CD4-positive, alpha-beta T cell treated with Interleukin-12 subunit alpha and Interleukin-12 subunit beta, for 1 hour (primary cell): Measurements from ENCODE around the gene LRP3.
A peak's percentile ranks its signal among the peaks of the same experiment; 100 is the strongest.
"Not testable (repeated sequence)": the region's sequence is repeated elsewhere in the genome, so short reads cannot be mapped to it uniquely, and the experiment has no call there.

Source experiments
- DNase-seq: peaks from one replicate; pipeline ENCODE4 v3.0.0-alpha.2; 2020

The LRP3 gene, protein sequence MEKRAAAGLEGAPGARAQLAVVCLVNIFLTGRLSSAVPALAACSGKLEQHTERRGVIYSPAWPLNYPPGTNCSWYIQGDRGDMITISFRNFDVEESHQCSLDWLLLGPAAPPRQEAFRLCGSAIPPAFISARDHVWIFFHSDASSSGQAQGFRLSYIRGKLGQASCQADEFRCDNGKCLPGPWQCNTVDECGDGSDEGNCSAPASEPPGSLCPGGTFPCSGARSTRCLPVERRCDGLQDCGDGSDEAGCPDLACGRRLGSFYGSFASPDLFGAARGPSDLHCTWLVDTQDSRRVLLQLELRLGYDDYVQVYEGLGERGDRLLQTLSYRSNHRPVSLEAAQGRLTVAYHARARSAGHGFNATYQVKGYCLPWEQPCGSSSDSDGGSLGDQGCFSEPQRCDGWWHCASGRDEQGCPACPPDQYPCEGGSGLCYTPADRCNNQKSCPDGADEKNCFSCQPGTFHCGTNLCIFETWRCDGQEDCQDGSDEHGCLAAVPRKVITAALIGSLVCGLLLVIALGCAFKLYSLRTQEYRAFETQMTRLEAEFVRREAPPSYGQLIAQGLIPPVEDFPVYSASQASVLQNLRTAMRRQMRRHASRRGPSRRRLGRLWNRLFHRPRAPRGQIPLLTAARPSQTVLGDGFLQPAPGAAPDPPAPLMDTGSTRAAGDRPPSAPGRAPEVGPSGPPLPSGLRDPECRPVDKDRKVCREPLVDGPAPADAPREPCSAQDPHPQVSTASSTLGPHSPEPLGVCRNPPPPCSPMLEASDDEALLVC

DNA sequence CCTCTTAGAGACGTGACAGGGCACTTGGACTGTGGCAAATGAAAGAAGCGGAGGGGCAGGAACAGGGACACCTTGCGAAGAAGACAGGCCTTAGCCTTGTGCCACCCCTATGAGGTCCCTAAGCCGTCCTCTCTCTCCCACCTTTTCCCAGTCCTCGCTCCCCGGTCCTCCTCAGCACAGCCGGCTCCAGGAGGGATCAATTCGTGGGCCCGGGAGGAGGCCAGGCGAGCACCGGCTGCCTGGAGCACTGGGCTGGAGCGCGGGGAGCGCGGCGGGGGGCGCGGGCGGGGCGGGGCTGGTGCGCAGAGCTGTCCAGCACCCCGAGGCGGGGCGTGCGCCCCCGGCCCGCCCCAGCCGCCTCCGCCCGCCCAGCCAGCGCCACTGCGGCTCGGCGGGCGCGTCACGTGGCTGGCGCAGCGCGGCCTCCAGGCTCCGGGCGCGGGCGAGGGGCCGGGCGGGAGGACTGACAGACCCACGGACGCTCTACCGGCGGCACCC is at the start of gene LRP3:
LRP3 (plus strand) TSS at position 466 of the 498 bp plus-strand sequence. CDS start 456 bp downstream, outside the sequence.
- no peak for DNase-seq

DNA sequence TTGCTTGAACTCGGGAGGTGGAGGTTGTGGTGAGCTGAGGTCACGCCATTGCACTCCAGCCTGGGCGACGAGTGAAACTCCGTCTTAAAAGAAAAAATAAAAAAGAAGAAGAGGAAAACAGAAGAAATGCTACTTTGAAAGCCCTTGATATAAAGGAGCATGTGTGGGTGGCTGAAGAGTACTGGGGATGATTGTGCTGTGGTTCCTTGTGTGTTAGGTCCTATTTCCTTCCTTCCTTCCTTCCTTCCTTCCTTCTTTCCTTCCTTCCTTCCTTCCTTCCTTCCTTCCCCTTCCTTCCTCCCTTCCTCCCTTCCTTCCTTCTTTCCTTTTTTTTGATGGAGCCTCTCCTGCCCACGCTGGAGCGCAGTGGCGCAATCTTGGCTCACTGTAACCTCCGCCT is 47.9 kb upstream of the LRP3 start:
- DNase-seq, result no peak

DNA sequence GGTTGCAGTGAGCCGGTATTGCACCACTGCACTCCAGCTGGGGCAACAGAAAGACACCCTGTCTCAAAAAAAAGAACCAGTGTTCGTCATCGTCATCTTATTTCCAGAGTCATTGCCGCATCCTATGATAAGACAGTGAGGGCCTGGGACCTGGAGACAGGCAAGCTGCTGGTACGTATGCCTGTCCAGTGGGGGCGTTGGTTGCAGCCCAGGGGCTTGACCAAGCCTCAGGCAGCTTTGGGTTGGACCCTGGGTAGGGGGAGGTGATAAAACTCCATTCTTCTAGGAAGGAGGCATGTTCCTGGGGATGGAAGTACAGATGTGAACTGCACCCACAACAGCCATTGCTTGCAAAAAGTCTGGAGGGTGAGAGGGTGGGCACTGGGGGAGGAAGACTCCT is 46.6 kb upstream of the LRP3 start:
- DNase-seq, result no peak

DNA sequence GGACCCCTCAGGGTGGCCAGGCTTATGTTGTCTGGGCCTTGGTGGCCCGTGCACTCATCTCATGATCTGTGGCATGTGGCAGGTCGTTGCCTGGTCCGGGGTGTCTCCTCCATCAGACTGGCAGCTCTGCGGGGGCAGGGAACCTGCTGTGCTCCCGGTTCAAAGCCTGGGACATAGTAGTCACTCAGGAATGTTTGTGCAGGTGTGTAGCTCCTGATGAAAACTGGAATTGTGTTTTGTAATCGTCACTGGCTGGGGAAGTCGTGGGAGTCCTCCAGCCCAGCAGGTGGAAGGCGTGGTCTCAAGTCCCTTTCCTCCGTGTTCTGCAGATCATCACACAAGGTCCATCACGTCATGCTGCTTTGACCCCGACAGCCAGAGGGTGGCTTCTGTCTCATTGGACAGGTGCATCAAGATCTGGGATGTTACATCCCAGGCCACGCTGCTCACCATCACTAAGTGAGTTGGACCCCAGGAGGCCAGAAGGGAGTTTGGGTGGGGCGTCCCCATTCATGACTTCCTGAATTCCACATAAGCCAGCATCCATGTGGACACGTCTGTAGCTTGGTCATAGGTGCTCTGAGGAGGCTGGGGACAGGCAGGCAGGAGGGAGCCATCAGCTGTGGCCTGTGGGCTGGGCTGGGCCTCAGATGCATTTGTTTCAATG is 43.1 kb upstream of the LRP3 start:
- DNase-seq, result no peak

DNA sequence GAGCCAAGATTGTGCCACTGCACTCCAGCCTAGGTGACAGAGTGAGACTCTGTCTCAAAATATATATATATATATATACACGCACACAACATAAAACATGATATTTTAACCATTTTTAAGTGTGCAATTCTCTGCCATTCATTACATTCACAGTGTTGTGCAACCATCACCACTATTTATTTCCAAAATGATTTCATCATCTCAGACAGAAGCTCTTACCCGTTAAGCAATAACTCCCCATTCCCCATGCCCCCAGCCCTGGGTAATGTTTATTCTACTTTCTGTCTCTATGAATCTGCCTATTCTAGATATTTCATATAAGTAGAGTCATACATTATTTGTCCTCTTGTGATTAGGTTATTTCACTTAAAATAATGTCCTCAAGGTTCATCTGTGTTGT is 42.0 kb upstream of the LRP3 start:
- DNase-seq, result no peak

DNA sequence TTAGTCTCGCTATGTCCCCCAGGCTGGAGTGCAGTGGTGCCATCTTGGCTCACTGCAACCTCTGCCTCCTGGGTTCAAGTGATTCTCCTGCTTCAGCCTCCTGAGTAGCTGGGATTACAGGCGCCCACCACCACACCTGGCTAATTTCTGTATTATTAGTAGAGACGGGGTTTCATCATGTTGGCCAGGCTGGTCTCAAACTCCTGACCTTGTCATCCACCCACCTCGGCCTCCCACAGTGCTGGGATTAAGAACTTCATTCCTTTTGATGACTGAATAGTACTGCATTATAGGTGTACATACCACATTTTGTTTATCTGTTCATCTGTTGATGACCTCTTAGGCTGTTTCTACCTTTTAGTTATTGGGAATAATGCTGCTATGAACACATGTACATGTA is 41.5 kb upstream of the LRP3 start:
- not testable (repeated sequence) for DNase-seq

DNA sequence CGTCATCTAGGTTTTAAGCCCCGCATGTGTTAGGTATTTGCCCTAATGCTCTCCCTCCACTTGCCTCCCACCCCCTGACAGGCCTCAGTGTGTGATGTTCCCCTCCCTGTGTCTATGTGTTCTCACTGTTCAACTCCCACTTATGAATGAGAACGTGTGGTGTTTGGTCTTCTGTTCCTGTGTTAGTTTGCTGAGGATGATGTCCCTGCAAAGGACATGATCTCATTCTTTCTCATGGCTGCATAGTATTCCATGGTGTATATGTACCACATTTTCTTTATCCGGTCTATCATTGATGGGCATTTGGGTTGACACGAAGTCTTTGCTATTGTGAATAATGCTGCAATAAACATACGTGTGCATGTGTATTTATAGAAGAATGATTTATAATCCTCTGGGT is 39.8 kb upstream of the LRP3 start:
- not testable (repeated sequence) for DNase-seq

DNA sequence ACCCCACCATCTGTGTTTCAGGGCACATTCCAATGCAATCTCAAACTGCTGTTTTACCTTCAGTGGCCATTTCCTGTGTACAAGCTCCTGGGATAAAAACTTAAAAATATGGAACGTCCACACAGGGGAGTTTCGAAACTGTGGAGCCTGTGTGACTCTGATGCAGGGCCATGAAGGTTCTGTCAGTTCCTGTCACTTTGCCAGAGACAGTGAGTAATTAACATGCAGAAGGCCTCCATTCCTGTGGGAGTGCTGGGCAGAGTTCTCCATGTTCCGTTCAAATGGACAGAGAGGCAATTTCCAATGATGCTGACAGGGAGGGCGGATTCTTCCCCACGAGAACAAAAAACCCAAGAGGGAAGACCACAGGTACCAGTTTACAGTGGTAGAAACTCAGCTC is 37.8 kb upstream of the LRP3 start:
- DNase-seq, result no peak

DNA sequence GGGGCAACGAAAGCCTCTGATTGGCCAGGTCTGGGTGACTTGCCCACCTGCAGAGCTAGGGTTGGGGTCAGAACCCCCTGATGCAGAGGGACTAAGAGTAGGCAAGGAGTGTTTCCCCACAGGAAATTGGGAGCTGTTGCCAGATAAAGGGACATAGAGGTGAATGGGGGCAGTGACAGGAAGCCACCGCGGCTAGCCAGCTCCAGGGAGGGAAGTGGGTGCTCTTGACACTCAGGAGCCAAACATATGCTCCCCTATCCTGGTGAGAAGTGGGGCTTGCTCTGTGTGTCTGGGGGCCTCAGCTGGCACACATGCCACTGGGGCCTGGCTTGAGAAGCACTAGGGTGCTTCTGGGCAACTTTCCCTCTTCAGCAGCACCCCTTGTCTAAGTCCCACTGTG is 36.2 kb upstream of the LRP3 start:
- DNase-seq, result no peak

DNA sequence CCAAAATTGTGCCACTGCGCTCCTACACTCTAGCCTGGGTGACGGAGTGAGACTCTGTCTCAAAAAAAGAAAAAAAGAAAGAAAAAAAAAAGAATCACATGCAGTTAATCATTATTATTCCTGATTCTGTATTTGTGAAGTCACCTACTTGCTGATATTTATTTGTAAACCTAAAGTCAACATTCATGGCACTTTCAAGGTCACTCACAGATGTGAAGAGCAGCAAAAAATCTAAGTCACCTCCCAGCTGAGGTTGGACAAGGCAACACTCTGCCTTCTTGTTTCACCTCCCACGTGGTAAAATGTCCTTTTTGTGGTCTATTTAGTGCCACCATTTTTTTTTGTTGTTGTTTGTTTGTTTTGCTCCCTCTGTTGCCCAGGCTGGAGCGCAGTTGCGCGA is 35.8 kb upstream of the LRP3 start:
- no peak for DNase-seq

DNA sequence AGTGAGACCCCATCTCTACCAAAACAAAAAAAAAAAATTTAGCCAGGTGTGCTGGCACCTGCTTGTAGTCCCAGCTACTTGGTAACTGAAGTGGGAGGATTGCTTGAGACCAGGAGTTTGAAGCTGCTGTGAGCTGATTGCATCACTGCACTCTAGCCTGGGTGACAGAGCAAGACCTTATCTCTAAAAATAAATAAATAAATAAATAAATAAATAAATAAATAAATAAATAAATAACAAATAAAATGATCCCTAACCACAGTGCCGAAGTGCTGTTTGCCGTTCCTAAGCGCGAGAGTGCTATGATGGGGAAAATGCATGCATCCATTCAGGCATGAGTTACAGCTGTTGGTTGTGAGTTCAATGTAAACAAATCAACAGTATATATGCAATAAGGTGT is 35.0 kb upstream of the LRP3 start:
- DNase-seq, result no peak

DNA sequence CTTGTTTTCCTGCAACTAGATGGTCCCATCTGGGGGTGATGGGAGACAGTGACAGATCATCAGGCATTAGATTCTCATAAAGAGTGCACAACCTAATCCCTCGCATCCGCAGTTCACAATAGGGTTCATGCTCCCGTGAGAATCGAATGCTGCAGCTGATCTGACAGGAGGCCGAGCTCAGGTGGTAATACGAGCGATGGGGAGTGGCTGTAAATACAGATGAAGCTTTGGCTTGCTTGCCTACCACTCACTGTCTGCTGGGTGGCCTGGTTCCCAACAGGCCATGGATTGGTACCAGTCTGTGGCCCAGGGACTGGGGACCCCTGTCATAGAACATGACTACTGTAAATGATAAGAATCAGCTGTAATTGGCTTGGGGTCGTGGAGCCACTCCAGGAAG is 34.2 kb upstream of the LRP3 start:
- no peak for DNase-seq

DNA sequence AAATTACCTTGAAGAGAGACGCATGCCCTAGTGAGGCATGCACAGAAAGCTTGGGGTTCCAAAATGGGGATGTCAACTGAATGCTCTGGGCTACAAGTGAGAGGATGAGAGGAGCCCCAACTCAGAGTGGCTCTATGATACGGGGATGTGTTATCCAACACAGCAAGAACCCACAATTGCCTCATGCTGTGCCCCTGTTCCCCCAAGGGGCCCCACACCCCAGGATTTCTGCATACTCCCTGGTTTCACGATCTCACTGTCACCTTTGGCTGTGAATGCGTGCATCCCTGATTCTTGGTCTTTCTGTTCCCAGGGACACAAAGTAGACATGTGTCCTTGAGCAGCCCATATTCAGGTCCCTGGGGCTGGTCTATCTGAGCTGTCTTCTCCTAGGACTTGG is 32.9 kb upstream of the LRP3 start:
- DNase-seq, result no peak

DNA sequence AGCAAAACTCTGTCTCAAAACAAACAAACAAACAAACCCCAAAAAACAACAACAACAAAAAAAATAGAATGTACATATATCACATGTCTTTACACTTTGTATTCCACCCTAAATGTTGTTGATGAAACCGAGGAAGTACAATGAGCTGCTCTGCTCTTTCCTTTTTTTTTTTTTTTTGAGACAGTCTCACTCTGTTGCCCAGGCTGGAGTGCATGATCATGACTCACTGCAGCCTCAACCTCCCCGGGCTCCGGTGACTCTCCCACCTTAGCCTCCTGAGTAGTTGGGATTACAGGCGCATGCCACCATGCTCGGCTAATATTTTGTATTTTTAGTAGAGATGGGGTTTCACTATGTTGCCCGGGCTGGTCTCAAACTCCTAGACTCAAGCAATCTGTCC is 30.6 kb upstream of the LRP3 start:
- no peak for DNase-seq

DNA sequence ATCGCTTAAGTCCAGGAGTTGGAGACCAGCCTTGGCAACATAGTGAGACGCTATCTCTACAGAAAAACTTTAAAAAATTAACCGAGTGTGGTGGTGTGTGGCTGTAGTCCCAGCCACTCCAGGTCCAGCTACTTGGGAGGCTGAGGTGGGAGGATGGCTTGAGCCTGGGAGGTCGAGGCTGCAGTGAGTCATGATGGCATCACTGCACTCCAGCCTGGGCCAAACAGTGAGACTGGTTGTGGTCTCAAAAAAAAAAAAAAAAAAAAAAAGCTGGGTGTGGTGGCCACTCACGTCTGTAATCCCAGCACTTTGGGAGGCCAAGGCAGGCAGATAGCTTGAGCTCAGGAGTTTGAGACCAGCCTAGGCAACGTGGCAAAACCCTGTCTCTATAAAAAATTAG is 28.1 kb upstream of the LRP3 start:
- DNase-seq, result not testable (repeated sequence)

DNA sequence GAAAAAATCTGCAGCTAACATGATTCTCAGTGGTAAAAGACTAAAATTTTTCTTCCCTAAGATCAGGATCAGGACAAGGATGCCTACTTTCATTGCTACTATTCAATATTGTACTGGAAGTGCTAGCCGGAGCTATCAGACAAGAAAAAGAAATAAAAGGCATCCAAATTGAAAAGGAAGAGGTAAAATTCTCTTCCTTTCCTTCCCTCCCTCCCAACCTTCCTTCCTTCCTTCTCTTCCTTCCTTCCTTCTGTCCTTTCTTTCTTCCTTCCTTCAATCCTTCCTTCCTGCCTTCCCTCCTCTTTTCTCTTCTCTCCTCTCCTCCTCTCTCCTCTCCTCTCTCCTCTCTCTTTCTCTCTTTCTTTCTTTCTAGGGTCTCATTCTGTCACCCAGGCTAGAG is 26.7 kb upstream of the LRP3 start:
- no peak for DNase-seq

DNA sequence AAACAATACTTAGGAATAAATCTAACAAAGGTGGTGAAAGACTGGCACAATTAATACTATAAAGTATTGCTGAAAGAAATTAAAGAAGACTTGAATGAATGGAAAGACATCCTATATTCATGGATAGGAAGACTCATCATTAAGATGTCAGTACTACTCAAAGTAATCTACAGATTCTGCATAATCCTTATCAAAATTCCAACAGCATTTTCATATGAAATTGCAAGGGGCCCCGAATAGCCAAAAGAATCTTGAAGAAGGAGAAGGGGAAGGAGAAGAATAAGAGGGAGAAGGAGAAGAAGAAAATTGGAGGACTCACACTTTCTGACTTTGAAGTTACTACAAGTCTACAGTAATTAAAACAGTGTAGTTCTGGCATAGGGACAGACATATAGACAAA is 25.6 kb upstream of the LRP3 start:
- DNase-seq, result no peak

DNA sequence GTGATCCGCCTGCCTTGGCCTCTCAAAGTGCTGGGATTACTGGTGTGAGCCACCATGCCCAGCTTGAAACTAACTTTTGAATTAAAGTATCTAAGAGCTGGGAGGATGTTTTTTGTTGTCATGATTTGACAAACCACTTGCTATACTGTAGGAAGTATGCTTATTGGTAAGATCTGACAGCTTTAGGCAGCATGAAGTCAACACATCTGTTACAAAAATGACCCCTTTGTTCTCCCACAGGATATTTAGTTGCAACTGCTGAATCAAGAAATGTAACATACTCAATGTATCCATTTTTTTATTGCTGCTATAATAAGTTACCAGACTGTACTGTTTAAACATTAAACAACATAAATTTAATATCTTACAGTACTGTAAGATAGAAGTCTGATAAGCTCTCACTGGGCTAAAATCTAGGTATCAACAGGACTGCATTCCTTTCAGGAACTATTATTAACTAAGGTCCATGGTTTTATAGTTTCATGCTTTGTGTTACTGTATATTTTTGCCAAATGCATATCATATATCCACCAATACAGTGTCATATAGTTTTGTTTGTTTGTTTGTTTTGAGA is 22.8 kb upstream of the LRP3 start:
- DNase-seq, result no peak

DNA sequence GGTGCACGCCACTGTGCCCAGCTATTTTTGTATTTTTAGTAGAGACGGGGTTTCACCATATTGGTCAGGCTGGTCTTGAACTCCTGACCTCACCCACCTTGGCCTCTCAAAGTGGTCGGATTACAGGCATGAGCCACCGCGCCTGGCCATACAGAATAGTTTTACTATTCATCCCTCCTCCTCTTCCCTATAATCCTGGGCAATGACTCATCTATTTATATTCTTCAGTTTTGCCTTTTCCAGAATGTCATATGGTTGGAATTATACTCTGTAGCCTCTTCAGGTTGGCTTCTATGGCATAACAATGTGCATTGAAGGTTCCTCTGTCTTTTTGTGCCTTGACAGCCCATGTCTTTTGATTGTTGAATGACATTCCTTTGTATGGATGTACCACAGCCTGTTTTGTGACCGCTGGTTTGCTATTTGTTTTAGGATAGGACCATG is 22.2 kb upstream of the LRP3 start:
- DNase-seq, result no peak

DNA sequence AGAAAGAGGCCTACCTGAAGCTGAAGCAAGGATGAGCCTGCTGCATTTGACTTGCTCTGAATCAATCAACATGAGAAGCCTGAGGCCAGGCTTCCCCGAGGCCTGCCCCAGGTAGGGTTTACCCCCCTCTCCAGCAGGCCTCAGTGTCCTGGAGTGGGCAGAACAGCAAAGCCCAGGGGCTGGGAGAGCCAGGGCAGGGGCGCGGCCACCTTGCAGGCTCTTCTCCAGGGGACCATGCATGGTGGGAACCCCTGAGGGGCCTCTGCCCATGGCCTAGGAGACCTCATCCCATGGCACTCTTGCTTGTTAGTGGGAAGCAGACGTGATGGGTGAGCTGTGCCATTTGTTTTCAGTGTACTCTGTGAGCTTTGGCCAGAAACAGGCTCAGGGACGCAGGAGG is 19.9 kb upstream of the LRP3 start:
- DNase-seq, result no peak

DNA sequence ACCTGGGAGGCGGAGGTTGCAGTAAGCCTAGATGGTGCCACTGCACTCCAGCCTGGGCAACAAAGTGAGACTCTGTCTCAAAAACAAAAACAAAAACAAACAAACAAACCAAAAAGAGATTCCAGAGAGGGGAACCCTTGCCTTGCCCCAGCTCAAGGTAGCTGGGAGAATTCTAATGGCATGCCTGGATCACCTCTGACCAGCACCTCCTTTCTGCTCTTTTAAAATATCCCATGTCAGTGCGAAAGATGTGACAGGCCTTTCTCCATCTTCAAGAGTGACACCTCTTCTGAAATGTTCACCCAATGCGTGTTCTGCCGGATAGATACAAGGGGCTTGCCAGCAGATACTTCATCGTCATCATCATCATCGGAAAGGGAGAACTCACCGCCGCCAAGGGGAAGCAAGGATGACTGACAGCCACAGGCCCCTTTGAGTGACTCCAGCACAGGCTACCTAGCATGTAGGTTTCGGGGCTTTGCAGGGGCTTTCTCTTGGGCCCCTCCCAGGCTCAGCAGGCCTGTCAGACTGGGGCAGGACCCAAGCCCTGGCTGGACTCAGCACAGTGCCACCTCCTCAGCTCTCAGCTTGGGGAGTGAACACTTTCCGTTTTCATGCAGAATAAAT is 18.9 kb upstream of the LRP3 start:
- no peak for DNase-seq

DNA sequence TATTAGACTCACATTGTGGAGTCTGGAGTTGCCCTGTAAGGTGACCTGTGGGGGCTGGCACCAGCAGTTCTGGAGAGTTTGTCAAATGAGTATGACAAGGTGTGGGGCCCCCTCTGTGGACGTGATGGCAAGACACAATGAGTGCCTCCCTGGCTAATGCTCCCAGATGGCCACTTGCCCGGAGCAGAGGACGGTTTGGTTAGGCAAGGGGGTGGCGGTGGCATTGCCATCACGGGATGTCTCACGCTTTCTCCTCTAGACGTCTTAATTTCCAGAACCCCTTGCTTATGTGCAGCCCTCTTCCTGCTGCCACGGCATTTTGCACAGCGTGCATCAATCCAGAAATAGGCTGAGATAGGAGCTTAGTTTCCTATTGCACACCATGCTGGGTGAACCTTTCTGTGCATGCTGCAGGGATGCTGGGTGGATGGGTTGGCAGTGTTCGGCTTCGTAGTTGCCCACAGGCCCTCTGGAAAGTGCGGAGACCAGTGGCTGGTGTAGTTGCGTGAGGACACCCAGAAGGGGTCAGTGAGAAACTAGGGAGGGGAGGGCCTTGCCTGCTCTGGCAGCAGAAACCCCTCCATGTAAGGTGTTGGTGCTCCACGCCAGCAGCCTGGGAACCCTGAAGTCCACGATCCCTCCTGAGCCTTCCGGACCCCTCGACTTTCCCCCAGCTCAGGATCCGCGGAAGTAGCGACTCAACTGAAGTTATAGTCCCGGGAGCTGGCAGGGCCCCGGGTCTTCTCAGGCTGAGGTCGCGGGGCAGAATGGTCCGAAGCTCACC is 18.1 kb upstream of the LRP3 start:
- peak; percentile 24 for DNase-seq
